ENCODE measurements around the gene ARFGEF2.
"Not testable (repeated sequence)": the region's sequence is repeated elsewhere in the genome, so short reads cannot be mapped to it uniquely, and the experiment has no call there.

DNA sequence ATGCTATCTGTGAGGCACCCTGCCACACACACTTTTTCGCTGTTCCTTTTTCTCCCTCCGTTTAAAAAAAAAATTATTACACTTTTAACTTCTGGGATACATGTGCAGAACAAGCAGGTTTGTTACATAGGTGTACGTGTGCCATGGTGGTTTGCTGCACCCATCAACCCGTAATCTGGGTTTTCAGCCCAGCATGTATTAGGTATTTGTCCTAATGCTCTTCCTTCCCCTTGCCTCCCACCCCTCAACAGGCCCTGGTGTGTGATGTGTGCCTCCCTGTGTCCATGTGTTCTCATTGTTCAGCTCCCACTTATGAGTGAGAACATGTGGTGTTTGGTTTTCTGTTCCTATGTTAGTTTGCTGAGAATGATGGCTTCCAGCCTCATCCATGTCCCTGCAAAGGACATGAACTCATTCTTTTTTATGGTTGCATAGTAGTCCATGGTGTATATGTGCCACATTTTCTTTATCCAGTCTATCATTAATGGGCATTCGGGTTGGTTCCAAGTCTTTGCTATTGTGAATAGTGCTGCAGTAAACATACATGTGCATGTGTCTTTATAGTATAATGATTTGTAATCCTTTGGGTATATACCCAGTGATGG is 12.9 kb downstream of the ARFGEF2 start:
- not testable (repeated sequence) for TF ChIP-seq EZH2phosphoT487 (IDR thresholded peaks at IDR 0.05; ENCODE audit: low read depth); CTCF (IDR thresholded peaks at IDR 0.05; ENCODE audit: low read depth, low read length)
